LNCaP clone FGC (cell line): ENCODE results near the gene FRMD1.

ENCODE experiments used
- DNase-seq: peaks from one replicate; pipeline ENCODE4 v3.0.0-alpha.2; 2011; ENCODE audit warnings: low read depth
- H3K4me3 ChIP-seq: 2 replicates; pipeline ENCODE4 v1.5.1; 2011; ENCODE audit warnings: mild to moderate bottlenecking, low read depth, low read length, control low read depth
- TF ChIP-seq, protein P1 (sequence below): IDR thresholded peaks from 2 replicates; pipeline ENCODE4 v1.5.1; 2012; ENCODE audit warnings: mild to moderate bottlenecking; ENCODE audit not compliant: control insufficient read depth, insufficient read depth; ENCODE audit errors: extremely low read depth

FRMD1 gene

DNA sequence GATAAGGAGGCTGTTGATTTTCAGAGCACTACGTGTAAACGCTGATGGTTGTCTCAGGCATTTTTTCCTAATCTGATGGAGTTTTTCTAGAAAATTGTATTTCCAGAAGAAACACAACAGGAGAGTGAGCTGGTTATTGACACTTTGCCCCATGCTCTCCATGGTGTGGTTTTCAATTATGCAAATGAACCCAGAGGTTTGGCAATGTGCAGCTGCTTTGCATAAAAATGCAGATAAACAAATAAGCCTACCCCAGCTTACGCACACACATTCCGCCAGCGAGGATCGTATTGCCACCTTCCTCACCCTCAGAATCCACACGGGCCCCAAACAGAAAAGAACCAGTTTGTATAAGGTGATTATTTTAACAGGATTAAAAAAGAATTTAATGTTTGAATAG, 45.1 kb upstream of the FRMD1 start:
- DNase-seq, result no peak
- H3K4me3 ChIP-seq, result no peak overlapping the region
- TF ChIP-seq, protein P1, sequence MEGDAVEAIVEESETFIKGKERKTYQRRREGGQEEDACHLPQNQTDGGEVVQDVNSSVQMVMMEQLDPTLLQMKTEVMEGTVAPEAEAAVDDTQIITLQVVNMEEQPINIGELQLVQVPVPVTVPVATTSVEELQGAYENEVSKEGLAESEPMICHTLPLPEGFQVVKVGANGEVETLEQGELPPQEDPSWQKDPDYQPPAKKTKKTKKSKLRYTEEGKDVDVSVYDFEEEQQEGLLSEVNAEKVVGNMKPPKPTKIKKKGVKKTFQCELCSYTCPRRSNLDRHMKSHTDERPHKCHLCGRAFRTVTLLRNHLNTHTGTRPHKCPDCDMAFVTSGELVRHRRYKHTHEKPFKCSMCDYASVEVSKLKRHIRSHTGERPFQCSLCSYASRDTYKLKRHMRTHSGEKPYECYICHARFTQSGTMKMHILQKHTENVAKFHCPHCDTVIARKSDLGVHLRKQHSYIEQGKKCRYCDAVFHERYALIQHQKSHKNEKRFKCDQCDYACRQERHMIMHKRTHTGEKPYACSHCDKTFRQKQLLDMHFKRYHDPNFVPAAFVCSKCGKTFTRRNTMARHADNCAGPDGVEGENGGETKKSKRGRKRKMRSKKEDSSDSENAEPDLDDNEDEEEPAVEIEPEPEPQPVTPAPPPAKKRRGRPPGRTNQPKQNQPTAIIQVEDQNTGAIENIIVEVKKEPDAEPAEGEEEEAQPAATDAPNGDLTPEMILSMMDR, result no peak

DNA sequence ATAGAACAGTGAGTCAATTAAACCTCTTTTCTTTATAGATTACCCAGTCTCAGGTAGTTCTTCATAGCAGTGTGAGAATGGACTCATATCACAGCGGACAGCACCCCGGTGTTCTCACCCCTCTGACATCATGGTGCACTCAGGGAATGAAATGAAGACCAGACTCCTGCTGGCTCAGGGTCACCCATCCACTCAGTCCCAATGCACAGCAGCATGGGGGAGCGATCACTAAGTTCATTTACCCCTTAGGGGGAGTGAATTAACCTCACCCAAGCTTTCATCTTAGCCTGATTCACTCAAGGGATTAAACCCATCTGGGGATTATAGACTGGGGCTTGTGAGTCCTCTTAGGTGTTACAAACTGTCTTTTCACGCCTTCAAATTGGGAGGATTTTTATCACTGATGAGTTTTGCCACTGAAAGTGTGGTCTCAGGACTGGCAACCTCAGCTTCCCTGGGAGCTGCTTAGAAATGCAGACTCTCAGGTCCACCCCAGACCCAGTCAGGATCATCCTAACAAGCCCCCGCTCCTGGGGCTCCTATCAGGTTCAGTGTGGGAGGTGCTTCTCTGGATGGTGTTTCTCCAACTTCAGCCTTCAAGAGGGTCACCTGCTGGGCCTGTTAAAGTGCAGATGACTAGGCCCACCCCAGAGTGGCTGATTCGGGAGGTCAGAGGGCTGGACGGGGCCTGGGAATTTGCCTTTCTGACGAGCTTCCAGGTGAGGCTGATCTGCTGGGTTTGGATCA, 44.3 kb upstream of the FRMD1 start:
- no peak overlapping the region for H3K4me3 ChIP-seq
- TF ChIP-seq, protein P1, result no peak
- DNase-seq, result no peak

DNA sequence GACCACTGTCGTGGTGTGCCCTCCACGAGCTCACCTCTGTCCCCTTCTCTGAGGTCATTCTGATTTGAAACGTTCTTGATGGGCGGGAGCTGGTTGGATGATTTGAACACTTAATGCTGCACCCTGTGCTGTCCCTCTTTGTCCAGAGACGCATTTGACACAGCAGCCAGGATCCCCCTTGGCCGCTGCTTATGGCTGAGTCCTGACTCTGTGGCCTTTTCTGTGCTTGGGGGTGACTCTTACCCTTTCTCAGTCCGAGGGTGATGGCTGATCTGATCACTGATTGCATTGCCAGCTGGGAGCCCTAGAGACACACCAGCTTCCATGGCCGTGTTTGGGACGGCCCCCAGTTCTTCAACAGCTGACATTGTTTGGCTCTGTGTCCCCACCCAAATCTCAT, 43.5 kb upstream of the FRMD1 start:
- H3K4me3 ChIP-seq, result no peak overlapping the region
- TF ChIP-seq, protein P1, result no peak
- DNase-seq, result no peak

DNA sequence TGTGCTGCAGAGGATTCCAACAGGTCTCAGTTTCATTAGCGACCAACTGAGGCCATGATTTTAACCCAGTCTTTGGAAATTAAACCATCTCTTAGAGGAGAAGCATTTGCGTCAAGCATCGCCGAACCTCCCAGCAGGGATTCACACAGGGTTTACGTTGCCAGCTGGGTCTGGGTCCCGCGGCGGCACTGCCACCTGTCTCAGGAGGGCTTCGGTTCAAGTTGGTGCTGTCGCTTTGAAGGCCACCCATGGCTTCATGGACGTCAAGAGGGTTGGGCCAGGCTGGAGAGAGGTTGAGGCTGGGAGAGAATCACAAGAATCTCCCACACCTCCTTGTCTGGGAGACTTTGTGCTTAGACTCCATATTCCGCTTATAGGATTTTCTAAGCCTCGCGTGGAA, 43.0 kb upstream of the FRMD1 start:
- no peak overlapping the region for H3K4me3 ChIP-seq
- no peak for DNase-seq
- TF ChIP-seq, protein P1, result no peak

DNA sequence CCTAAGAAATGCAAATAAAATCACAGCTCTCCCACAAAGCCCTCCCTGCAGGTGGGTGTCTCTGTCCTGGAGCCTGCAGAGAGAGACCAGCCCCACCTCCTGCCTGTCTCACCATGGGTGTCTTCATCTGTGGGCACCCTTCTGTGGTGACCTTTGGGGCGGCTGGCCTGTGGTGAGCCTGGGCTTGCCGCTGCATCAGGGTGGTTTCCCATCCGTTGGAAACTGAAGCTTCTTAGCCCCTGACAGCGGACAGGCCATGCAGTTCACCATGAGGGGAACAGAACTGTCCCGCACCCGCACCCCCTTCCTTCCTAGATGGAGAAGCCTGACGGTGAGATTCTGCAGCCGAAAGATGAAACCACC, 42.3 kb upstream of the FRMD1 start:
- no peak overlapping the region for H3K4me3 ChIP-seq
- no peak for DNase-seq
- TF ChIP-seq, protein P1, result no peak

DNA sequence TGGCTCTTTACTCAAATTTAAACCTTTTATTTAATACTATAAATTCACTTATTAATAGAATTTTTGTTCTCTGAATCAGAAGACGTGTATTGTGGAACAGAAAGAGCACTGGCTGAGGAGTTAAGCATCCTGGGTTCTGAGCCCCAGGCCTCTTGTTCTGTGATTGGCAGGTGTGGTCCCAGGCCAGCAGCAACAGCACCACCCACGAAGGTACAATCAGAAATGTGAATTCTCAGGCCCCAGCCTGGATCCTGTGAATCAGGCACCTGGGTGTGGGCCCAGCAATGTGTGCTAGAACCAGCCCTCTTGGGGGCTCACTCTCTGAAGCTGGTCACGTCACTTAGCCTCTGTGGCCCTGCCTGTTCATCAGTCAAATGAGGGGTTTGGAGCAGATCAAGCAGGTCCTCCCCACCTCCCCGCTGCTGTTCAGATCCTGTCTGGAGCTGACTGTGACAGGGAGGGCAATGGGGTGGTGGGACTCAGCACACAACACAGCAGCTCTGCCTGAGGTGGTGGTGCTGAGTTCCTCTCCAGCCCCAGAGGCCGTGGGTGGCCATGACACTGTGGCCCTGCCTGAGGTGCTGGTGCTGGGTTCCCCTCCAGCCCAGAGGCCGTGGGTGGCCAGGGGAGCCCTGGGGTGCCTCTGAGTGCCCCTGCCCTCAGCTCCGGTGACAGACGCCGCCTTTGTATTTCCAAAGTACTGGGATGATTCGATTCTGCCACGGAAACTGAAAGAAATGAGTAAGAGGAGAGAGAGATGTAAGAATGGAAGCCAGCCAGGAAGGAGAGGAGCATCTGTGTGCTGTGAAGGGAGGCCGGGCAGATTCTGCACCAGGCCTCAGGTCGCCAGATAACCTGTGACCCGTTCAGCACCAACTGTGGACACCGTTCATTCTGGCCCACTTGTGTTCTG, 41.6 kb upstream of the FRMD1 start:
- DNase-seq, result no peak
- TF ChIP-seq, protein P1, result no peak
- no peak overlapping the region for H3K4me3 ChIP-seq
